Epithelial cell of esophagus (primary cell): ENCODE measurements around the gene CDC16.

Source experiments
- DNase-seq: peaks from one replicate; pipeline ENCODE4 v3.0.0; 2010; ENCODE audit warnings: low read depth
- H3K4me3 ChIP-seq: 2 replicates; pipeline ENCODE4 v1.5.1; 2011; ENCODE audit warnings: mild to moderate bottlenecking, low read length, control low read depth
- CTCF ChIP-seq: IDR thresholded peaks from 2 replicates; pipeline ENCODE4 v1.5.1; 2011; ENCODE audit warnings: low read depth, mild to moderate bottlenecking, low read length, control low read depth, inconsistent platforms; ENCODE audit not compliant: insufficient read depth; ENCODE audit errors: missing control alignments

Gene CDC16

DNA sequence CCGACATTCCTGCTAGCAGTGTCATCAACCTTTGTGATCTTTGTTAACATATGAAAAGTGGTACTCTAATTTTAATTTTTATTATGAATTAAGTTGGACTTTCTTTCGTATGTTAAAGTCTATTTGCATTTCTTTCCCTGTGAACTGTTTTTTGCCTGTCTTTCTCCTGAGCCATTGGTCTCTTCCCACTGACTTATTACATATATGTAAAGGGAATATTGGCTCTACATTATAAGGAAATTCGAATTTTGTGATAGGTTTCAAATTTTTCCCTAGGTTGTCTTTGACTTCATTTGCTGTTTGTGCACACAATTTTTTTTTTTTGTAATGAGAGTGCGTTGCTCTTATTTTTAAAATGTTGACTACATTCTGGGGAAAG is 442 bp upstream of the CDC16 start:
- DNase-seq: no peak
- peak overlapping the region; percentile 31 for H3K4me3 ChIP-seq
- TF ChIP-seq CTCF: no peak

GRCh38 chr13:114235697-114236096 is 1.0 kb downstream of the CDC16 start:
- peak overlapping the region; percentile 81 for H3K4me3 ChIP-seq
- DNase-seq: peak; percentile 7
- no peak for TF ChIP-seq CTCF

DNA sequence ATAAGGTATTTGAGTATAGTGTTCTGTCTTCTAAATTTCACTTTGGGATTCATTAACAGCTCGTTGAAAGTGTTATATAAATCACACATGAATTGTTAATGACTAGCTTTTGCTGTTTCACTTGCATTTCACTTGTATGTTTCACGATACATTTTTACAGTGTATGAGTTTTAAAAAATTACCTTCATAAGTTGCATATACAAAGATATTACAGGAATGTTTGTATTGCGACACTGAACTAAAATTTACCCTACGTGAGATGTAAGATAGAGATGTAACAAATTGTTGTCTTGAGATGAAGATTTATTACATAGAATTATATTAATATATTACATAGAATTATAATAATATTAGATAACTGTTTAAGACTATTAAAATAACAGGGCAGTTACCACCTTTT is 1.5 kb downstream of the CDC16 start:
- DNase-seq: no peak
- no peak for TF ChIP-seq CTCF
- peak overlapping the region; percentile 81 for H3K4me3 ChIP-seq

DNA sequence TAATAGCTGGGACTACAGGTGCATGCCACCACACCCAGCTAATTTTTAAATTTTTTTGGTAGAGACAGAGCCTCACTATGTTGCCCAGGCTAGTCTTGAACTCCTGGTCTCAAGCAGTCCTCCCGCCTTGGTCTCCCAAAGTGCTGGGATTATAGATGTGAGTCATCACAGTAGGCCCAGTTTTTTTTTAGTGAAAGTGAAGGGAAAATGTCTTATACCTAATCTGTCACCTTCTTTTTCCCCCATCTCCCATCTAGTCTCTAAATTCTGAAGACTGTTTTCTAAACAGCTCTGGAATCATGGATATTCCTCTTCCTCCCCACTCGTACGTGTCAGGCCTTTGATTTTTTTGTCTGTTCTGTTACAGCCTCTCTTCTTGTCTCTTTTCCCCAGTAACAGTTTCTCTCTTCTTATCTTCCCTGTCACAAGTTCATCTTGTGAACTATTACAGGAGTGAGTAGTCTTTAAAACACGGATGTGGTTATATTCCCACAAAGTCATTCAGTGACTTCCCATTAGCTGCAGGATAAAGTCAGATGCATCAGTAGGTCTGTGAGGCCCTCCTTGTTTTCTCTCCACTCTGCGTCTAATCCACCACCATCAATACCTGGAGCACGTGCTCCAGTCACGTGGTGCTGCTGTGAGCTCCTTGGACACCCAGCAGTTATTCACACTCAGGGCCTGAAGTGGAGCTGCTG is 2.9 kb downstream of the CDC16 start:
- DNase-seq: no peak
- no peak for TF ChIP-seq CTCF
- no peak overlapping the region for H3K4me3 ChIP-seq

GRCh38 chr13:114241918-114242317 is 7.2 kb downstream of the CDC16 start:
- DNase-seq: no peak
- no peak for TF ChIP-seq CTCF
- H3K4me3 ChIP-seq: no peak overlapping the region

GRCh38 chr13:114243971-114244370 is 9.3 kb downstream of the CDC16 start:
- TF ChIP-seq CTCF: no peak
- H3K4me3 ChIP-seq: no peak overlapping the region
- no peak for DNase-seq

DNA sequence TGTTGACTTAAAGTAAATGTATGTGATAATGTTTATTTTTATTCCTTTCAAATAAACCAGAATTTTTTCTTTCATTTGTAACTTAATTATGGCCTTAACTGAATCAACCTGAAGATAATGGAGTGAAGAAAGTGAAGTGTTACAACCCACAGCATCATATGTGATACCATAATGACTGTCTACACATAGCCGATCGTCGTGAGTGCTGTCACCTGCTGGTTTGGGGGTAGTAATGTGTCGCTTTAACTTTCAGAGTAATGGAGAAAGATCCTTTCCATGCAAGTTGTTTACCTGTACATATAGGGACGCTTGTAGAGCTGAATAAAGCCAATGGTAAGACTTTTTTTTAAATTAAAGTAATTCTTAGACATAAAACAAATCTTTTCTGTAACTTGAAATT is 9.9 kb downstream of the CDC16 start:
- no peak overlapping the region for H3K4me3 ChIP-seq
- TF ChIP-seq CTCF: no peak
- DNase-seq: no peak
